Measurements from ENCODE around the gene DCAKD.

The DCAKD gene, protein sequence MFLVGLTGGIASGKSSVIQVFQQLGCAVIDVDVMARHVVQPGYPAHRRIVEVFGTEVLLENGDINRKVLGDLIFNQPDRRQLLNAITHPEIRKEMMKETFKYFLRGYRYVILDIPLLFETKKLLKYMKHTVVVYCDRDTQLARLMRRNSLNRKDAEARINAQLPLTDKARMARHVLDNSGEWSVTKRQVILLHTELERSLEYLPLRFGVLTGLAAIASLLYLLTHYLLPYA

DNA sequence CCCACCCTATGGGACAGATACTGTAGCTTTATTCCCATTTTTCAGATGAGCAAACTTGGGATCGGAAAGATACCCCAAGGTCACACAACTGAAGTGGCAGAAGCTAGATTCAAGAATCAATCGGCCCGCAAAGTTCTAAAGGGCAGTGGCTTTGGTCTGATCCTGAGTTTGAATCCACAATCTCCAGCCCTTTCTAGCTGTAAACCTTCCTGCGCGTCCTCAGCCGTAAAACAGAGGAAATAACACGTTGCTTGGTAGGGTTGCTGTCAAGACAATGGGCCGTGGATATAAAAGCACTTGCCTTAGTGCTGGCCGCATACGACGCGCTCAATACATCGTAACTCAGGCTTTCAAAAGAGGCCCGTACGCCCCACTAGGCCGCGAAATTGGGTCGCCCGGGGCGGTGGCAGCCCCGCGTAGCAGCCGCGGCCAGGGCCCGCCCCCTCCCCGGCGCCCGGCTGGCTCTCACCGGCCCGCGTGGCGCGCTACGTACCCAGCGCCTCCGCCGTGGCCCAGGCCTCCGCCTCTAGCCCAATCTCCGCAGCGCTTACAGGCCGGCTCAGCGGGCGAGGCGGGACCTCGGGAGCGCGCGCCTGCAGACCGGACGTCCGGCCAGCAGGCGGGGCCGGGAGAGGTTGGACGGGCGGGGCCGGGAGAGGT, at the start of gene DCAKD:
Gene DCAKD (minus strand): TSS at position 573 of the 660 bp plus-strand sequence. CDS start 16,747 bp downstream, outside the sequence.
- peak; percentile 97 for DNase-seq (ENCODE audit: low spot score)

DNA sequence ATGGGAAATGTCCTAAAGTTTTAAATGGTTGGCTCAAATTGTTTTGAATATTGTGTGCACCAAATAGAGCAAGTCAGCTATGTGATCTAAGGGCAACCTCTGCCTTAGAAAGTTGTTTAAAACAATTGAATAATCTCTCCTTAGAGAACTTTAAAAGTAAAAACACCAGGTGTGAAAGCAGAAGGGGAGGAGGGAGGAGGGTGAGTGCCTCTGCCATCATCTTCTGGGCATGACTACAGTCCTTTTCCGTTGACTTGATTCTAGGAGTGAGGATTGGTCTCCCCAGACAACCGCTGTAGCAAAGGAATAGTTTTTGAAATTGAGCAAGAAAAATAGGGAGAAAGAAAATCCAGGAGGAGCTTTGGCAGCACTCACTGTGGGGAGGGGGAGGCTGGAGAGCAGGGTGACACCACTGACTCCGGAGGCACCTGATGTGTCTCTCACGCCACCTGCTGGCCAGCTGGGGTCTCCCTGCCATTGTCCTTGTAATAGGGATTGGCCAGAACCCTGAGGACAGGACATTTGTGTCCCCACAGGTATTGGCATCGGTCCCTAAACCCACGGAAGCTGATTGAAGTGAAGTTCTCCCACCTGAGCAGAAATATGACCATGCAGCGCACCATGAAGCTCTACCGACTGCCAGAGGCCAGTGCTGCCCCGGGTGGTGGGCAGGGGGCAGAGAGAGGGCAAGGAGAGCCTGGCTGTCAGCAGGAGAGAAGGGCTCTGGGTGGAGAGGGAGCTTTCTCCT, 47.6 kb upstream of the DCAKD start:
- DNase-seq (ENCODE audit: low spot score): peak; percentile 57

DNA sequence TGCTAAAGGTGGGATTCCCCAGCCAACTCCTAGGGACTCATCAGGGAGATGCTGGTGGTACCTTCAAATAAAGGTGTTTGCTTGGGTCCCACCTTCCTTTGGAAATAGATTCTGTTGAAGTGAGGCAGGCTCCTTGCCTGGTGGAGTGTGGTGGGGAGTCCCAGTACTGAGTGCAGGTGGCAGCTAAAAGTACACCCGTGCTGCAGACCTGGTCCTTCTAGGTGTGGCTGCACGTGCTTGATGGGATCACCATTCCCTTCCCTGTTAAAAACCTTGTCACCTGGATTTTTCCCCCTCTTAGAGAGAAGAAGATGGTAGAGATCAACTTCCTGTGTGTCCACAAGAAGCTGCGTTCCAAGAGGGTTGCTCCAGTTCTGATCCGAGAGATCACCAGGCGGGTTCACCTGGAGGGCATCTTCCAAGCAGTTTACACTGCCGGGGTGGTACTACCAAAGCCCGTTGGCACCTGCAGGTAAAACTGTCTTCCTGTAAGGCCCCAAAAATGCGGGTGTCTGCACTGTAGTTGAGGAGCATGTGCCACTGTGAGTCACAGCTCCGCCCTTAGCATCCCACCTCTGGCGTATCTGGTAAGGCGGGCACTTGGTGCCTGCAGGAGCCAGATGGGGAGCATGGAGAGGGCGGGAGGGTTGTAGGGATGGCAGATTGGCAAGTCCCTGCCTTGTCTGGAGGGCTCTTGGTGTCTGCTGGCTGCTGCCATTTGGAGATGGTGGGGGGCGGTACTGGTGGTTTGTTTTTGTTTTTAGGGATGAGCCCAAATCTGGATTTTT, 46.8 kb upstream of the DCAKD start:
- DNase-seq (ENCODE audit: low spot score): no peak

DNA sequence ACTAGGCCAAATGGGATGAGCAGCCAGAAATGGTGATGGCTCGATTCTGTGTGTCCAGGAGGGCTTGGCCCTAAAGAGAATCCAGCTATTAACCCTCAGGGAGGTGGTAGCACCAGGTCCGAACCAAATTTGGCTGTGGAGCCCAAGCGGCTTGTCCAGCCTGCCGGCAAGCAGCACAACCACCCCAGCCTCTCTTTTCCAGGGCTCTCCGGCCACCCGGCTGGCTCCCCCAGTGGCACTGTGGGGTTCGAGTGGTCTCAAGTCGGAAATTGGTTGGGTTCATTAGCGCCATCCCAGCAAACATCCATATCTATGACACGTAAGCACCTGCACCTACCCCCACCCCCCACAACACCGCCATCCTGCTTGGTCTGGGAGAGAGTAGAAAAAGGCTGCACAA, 45.5 kb upstream of the DCAKD start:
- DNase-seq (ENCODE audit: low spot score): no peak

DNA sequence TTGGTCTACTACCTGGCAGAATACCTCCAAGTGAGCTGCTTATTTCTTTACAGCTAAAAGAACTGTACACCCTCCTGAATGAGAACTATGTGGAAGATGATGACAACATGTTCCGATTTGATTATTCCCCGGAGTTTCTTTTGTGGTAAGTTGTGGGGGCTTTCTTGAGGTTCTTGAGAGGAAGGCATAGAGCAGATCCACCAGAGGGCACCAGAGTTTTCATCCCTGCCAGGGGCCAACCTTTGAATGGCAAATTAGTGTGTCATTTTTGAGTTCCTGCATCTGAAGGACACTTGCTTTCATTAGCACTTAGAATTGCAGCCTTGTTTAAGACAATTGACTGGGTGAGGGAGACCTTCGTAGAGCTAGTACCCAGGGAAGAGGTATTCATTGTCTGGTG, 44.7 kb upstream of the DCAKD start:
- peak; percentile 31 for DNase-seq (ENCODE audit: low spot score)

DNA sequence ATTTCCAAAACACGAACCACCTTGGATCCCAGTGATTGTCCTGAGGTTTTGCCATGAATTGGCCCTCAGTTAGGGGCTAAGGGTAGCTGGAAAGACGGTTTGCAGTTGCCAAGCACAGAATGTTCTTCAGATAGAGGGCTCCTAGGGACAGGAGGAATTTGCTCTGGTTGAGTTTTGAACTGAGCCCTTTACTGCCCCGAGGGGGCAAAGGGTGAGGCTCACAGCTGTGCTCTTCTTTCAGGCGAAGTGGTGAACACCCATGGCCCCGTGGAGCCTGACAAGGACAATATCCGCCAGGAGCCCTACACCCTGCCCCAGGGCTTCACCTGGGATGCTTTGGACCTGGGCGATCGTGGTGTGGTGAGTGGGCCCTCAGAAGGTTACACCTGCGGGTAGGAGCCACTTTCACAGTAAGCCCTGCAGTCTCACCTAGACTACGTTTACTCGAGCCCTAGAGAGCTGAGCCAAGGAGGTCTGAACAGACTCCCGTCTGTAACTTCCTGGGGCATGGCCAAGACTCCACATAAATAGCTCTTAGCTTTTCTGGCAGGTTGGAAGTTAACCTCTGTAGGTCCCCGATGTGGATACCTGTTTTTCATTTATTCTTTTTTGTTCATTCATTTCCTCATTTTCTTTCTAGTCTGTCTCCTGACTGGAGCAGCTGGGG, 42.1 kb upstream of the DCAKD start:
- no peak for DNase-seq (ENCODE audit: low spot score)

DNA sequence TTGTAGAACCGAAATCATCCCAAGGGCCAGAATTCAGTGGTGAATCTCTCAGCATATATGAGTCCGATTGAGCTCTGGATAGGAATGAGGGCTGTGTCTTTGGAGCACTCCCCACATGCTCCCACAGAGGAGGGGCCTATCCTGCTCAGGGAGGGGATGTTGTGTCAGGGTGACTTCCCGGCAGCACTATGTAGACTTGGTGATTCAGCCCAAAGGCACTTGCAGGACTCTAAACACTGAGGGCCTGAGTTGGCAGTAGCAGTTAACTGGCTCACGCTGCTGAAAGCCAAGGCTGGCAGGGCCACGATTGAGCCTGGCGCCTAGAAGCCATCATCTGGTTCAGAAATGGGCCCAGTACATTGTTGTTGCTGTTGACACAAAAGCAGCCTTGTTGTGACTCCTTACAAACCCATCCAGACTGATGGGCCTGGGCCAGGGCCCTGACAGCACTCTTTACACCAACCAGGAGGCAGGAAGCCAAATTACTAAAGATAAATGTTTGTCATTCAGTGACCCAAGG, 41.5 kb upstream of the DCAKD start:
- DNase-seq (ENCODE audit: low spot score): peak; percentile 67

DNA sequence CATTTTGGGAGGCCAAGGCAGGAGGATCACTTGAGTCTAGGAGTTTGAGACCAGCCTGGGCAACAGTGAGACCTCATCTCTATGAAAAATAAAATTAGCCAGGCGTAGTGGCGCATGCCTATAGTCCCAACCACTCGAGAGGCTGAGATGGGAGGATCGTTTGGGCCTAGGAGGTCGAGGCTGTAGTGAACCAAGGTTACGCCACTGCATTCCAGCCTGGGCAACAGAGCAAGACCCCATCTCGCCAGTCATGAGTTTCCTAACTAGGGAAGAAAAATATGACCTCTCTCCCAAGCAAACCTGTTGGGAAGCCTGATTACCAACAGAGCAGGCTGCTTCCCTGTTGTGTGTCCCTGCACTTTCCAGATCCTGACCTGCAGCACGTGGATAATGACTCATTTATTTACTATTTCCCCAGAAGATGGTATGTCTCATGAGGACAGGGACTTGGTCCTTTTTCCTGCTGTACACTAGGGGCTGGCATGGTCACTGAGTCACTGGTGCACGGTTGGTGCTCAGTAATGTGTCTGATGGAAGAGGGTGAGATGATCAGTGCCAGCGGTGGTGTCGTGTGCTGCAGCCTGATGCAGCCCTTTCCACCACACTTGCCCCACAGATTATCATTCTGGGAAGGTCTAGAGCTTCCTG, 40.5 kb upstream of the DCAKD start:
- DNase-seq (ENCODE audit: low spot score): no peak

DNA sequence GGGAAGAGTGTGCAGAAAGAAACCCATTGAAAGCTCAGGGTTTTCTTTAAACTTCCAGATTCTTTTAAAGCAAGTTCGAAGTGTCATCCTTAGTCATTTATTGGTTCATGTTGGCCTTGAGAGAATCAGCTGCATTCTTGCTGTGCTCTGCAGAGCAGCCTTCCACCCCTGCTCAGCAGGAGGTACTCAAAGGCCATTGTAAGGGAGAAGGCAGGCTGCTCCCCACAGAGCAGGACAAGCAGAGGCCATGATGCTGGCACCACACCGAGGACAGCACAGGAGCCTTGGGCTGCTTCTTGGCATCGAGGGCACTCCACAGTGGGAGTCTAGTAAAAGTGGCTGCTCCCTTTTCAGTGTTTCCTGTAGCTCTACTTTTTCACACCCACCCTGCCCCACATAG, 39.3 kb upstream of the DCAKD start:
- DNase-seq (ENCODE audit: low spot score): no peak

DNA sequence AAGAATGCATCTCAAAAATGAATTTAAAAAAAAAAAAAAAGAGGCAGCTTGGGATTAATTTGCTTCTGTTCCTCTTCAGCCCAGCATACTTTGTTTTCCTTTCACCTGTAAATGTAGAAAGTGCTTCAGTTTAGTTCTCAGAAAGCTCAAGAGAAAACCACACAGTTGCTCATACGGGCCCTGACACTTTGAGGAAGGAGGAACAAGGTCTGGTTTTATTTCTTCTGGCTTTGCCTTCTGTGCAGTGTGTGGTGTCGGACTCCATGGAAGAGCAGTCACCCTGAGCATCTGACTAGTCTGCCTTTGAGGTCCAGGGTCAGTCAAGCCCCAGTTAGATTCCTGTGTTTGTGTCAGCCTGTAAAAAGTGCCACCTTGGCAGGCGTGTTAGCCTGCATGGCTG, 37.3 kb upstream of the DCAKD start:
- no peak for DNase-seq (ENCODE audit: low spot score)

DNA sequence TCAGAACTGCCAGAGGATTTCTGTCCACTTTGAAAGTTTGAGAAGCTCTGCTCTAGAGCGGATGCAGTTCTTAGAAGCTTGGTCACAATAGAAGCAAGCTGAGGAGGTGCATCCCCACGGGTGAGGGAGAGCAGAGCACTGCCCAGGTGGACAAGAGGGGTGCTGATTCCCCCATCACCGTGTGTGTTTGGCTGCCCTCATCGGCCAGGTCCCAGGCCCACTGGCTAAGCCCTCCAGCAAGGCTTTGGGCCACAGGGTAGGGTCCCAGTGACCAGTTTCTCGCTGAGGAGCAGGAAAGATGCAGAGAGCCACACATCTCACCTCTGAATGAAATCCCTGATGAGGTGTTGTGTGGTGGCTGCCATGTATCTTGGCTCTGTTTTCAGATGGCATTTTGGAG, 36.5 kb upstream of the DCAKD start:
- no peak for DNase-seq (ENCODE audit: low spot score)

DNA sequence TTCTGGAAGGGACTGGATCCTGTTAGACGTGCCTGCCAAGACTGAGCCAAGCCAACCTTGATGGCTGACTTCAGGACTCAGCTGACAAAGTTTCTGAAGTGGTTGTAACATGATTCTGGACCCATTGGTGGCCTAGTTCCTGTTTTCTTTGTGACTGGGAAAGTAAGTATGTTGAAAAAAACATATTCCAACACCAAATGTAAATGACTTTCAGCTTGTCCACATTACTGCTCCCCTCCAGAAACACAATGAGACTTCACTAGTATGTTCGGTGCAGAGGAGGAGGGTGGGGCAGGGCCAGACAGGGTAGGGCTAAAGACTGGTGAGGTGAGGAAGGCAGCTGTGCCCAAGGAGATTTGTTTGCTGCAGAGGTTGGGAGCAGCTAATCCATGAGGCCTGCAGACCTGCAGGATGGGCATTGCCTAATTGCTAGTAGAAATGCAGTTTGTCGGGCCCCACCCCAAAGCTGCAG, 36.1 kb upstream of the DCAKD start:
- no peak for DNase-seq (ENCODE audit: low spot score)

DNA sequence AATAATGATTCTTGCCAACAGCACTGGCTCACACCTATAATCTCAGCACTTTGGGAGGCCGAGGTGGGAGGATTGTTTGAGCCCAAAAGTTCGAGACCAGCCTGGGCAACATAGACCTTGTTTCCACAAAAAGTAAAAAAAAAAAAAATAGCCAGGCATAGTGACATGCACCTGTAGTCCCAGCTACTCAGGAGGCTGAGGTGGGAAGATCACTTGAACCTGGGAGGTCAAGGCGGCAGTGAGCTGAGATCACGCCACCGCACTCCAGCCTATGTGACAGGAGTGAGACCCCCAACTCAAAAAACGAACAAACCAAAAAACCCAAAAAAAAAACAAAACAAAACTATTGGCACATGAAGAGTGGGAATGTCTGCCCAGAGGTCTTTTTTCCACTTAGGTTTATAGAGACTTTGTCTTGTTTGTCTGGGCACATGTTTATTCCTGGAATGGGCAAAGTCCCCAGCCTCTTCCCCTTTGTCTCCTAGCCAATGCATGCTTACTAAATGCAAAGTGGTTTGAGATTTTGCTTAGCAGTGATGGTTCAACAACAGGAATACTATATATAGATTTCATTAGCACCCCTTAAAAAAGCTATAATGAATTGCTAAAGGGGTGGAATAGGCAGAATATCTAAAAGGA, 35.6 kb upstream of the DCAKD start:
- DNase-seq (ENCODE audit: low spot score): no peak

DNA sequence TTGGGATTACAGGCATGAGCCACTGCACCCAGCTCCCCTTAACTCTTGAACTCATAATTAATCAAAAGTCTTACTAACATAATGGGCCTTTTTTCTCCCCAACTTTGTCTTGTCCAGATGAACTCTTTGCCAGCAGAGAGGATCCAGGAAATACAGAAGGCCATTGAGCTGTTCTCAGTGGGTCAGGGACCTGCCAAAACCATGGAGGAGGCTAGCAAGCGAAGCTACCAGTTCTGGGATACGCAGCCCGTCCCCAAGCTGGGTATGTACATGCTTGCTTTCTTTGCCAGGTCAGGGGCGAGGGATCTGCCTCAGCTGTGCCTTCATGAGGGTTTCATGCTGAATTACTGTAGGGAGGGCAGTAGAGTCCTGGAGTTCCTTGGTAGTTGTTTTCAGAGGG, 35.0 kb upstream of the DCAKD start:
- no peak for DNase-seq (ENCODE audit: low spot score)

DNA sequence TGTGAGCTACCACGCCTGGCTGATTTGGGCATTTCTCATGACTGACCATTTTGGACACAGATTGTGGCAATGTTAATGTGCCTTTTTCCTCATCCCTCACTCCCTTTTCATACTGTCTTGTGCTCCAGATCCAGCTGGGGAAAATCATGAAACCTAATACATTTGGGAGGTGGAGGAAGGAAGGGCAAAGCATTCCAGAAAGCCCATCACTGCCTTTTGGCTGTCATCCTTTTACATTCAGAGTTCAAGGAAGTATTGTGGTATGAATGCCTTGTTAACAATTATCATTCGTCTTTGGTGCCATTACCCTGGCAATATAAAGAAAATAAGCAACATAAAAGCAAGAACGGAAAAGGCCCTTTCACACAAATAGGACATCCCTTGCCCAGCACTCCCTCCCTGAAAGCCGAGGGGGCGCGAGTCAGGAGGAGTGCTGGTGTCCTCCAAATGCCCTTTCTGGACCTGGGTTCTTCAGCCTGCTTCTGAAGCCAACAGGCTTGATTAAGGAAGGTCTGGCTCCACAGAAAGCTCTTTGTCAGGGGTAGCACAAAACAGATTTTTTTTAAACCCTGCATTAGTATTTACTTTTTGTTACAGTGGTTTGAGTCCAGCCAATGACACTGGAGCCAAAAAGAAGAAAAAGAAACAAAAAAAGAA, 29.7 kb upstream of the DCAKD start:
- no peak for DNase-seq (ENCODE audit: low spot score)

DNA sequence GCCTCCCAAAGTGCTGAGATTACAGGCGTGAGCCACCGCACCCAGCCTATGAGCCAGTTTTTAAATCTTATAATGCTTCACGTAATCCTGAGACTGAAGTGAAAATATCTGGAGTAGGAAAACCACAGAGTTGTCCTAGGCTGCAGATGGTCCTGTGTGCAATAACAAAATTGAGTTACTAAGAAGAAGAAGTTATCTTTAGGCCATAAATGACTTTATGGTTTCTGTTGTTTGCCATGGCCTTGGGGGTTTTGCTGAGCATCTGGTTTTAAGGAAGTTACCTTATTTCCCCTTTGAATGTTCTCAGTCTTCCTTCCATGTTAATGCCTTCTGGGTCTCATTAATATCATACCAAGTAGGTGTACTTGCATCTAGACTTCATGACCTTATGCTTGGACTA, 26.2 kb upstream of the DCAKD start:
- DNase-seq (ENCODE audit: low spot score): no peak

DNA sequence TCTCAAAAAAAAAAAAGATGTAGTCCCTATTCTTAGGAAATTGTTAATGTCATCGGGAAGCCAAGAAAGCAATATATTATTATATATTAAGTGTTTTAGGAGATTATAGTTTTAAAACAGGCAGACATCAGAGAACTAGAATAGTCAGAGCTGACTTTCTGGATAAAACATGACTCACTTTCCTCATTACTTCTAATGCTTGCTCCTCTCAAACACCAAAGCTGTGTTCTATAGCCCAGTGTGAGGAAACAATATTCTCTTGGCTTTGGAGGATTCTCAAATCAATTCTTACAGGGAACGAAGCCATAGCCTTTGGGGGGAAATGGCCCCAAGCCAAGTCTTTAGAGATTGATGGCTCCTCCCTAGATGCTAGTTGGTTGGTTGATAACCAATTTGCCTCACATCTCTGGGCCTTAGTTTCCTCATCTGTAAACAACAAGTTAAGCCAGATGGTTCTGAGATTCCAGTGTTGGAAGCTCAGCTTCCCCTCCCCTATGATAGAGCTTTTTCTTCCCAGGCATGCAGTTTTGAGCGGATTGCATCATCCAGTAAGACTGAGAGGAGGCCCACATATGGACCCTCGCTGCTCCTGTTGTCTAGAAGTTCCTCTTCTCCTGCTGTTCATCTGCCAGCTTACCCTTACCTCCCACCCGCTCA, 22.1 kb upstream of the DCAKD start:
- DNase-seq (ENCODE audit: low spot score): no peak

DNA sequence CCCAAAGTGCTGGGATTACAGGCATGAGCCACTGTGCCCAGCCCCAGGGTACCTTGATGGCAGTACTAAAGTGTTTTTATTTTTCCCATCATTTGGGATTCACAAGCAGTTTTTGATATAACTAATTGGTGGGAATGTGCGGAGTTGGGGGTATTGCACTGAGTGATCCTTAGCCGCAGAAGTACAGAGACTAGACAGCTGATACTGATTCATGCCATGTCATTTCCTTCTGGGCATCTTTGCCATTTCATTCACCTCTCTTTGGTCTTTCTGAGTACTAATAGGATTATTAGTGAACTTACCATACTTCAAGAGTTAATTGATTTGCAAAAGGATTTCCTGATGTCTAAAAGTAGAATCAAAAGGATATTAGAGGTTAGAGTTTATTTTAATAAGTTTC, 19.4 kb upstream of the DCAKD start:
- DNase-seq (ENCODE audit: low spot score): no peak

DNA sequence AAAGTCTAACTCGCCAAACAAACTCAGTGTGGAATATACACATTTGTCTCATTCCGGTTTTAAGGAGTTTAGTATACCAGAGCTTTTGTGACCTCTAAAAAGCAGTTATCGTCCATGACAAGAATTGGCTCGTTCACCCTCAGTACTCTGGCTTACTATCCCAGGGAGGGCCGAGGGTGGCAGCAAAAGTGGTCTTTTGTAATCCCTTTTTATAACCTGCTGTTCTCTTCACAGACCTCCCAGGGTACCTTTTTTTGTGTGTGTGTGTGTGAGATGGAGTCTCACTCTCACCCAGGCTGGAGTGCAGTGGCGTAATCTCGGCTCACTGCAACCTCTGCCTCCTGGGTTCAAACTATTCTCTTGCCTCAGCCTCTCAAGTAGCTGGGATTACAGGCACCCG, 18.6 kb upstream of the DCAKD start:
- no peak for DNase-seq (ENCODE audit: low spot score)

DNA sequence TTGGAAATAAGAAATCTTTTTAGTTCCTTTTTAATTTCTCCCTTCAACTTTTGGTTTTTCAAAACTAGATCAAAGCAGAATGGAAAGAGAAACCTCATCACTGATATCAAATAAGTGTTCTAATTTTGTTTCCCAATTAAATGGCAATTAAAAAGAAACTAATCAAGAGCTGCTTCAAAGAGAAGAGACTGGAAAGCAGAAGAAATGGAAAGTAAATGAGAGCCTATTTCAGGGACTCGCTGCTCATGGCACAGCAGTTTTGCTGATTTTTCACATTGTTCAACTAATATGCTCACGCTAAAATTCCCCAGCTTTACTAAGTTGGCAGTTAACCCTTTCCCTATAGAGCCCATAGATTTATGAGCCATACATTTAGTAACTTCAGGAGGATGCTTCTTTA, 16.2 kb upstream of the DCAKD start:
- no peak for DNase-seq (ENCODE audit: low spot score)

All from SW480 (cell line).